ENCODE data around the gene DDB1. TPM values are rescaled to one million over a fixed set of nuclear protein-coding genes. Genes with fewer than 3 reads are reported as not detected.
A peak's percentile ranks its signal among the peaks of the same experiment; 100 is the strongest.

DDB1 gene
- total RNA-seq, 3 donors from 2014 or later = 131 to 150 (median 145) TPM

DNA sequence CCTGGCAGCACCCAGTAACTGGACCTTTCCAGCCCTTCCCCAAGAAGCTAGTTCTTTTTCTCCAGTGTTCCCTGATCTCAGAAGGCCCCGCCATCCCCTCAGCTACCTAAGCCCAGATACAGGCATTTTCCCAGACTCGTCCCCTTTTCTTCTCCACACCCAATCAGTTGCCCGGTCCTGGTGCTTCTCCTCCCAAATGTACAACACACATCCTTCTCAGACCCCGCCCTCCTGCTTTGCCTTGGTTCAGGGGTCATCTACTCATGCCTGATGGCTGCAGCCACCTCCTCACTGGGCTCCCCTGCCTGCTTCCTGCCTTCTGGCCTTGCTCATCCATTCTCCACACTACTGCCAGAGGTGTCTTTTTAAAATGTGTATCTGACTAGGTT lies 6.6 kb upstream of the DDB1 start:
- Histone ChIP-seq H3K9me3 (no peaks in the 10 kb centered on the region), H3K4me3 (no peak overlapping the region), H3K36me3 (no peaks in the 10 kb centered on the region), H3K27ac (no peak overlapping the region), H3K27me3 (no peaks in the 10 kb centered on the region), H3K4me1 (peaks cover 0 to 10% of the 10 kb centered on the region in 2 donors)
- DNase-seq (ENCODE audit: low spot score in 2 of 2) = no peak
- intact Hi-C loops (cut with DNase I; ENCODE audit: low total_unique reads) = loop anchor here (5.0 kb wide), 1 partner anchor 43 kb away; no protein-coding TSS in a partner anchor
- TF ChIP-seq POLR2AphosphoS5 (IDR thresholded peaks at IDR 0.05) (no peak), POLR2A (IDR thresholded peaks at IDR 0.05) (no peak)
- TF ChIP-seq, protein P1, sequence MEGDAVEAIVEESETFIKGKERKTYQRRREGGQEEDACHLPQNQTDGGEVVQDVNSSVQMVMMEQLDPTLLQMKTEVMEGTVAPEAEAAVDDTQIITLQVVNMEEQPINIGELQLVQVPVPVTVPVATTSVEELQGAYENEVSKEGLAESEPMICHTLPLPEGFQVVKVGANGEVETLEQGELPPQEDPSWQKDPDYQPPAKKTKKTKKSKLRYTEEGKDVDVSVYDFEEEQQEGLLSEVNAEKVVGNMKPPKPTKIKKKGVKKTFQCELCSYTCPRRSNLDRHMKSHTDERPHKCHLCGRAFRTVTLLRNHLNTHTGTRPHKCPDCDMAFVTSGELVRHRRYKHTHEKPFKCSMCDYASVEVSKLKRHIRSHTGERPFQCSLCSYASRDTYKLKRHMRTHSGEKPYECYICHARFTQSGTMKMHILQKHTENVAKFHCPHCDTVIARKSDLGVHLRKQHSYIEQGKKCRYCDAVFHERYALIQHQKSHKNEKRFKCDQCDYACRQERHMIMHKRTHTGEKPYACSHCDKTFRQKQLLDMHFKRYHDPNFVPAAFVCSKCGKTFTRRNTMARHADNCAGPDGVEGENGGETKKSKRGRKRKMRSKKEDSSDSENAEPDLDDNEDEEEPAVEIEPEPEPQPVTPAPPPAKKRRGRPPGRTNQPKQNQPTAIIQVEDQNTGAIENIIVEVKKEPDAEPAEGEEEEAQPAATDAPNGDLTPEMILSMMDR (IDR thresholded peaks at IDR 0.05) = no peak

DNA sequence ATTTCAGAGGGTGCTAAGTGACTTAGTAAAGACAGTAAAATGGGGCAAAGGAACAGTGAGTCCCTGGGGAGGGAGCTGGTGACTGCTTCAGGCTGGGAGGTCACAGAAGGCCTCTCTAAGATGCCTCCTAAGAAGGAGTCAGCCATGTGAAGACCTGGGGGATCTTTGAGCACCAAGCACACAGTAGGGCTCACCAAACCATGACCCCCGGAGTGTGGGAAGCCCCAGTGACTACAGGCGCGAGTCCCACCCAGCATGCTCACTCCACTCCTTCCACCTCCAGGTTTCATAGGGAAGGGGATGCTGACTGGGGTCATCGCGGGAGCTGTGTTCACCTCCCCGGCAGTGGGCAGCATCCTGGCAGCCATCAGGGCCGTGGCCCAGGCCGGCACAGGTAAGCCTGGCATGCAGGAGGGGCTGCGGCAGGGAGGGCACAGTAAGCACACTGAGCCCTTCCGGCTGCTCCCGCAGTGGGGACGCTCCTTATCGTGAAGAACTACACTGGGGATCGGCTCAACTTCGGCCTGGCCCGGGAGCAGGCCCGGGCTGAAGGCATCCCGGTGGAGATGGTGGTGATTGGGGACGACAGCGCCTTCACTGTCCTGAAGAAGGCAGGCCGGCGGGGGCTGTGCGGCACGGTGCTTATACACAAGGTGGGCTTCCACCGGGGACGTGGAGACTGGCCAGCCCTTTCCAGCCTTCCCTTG lies 6.0 kb upstream of the DDB1 start:
- TF ChIP-seq POLR2AphosphoS5 (IDR thresholded peaks at IDR 0.05) (no peak), POLR2A (IDR thresholded peaks at IDR 0.05) (no peak)
- TF ChIP-seq, protein P1 (IDR thresholded peaks at IDR 0.05) = no peak
- no peaks in the 10 kb centered on the region for H3K27me3 ChIP-seq

DNA sequence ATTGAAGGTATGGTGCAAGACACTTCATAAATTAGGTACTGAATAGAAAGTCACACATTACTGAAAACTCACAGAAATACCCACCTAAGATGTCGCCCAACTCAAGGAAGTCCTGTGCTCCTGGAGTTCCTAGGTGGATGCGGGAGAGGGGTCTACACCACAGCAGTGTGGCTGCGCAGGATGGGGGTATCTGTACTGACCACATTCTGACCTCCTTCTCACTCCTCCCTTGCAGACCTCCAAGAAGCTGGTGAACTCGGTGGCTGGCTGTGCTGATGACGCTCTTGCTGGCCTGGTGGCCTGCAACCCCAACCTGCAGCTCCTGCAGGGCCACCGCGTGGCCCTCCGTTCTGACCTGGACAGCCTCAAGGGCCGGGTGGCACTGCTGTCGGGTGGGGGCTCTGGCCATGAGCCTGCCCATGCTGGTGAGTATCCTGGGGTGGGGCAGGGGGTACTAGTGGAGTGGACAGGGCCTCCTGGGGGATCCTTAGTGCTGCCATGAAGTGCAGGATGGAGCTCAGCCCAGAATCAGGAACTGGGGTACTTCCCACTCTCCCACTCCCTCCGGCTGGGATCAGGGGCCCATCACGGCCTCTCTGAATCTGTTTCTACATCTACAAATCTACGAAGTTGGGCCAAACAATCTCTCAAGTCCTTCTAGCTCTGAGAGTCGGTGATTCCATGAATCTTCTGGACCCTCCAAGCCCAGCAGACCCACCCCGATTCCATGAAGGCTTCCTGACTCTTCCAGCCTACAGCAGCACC lies 5.0 kb upstream of the DDB1 start:
- Histone ChIP-seq H3K4me3 (no peak overlapping the region), H3K27me3 (no peaks in the 10 kb centered on the region), H3K36me3 (no peaks in the 10 kb centered on the region), H3K4me1 (peaks cover 7 to 14% of the 10 kb centered on the region in 2 donors), H3K9me3 (no peaks in the 10 kb centered on the region), H3K27ac (no peak overlapping the region)
- intact Hi-C loops (cut with DNase I; ENCODE audit: low total_unique reads) = loop anchor here (5.0 kb wide), 1 partner anchor 44 kb away; no protein-coding TSS in a partner anchor
- DNase-seq (ENCODE audit: low spot score in 2 of 2) = no peak
- TF ChIP-seq POLR2AphosphoS5 (IDR thresholded peaks at IDR 0.05) = no peak
- no peak for TF ChIP-seq POLR2A (IDR thresholded peaks at IDR 0.05)
- TF ChIP-seq, protein P1 (IDR thresholded peaks at IDR 0.05) = no peak

More for the DNA sequence above, 6.0 kb upstream of the DDB1 start:
- Histone ChIP-seq H3K4me3 (no peak overlapping the region), H3K27ac (no peak overlapping the region), H3K36me3 (no peaks in the 10 kb centered on the region), H3K4me1 (peaks cover 2 to 10% of the 10 kb centered on the region in 2 donors), H3K9me3 (no peaks in the 10 kb centered on the region)
- intact Hi-C loops (cut with DNase I; ENCODE audit: low total_unique reads) = loop anchor here (5.0 kb wide), 1 partner anchor 43 kb away; no protein-coding TSS in a partner anchor
- DNase-seq (ENCODE audit: low spot score in 2 of 2) = no peak

DNA sequence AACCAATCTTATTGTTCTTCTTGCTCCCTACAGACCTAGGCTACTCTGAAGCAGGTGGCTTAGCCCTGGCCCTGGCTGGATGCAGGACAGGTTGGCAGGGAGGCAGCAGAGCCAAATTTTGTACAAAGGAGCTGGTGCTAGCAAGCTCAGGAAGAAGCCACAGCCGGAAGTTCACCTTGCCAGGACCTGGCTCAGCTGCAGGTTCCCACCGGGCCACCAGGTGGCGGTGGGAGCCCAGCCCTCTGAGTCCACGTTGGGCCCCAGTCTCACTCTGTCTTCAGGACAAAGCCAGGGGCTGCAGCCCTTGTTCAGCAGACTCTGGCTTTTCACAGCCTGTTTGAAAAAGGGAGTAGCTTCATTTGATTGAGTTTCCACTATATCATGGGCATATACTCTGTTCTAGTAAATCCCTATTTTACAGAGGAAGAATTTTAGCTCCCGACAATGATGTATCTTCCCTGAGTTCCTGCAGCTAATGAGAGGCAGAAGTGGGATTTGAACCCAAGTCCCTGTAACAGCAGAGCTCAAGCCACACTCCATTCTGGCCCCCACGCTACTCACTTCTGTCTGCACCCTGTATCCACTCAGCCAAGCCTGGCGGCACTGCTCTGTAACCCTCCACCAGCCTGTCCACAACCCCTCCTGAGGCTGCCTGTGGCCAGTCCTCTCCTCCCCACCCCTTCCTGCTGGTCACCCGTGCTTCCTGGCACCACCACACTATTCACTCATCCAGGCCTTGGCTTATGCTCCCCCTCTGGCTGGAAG lies 3.4 kb upstream of the DDB1 start:
- no peak for TF ChIP-seq POLR2A (IDR thresholded peaks at IDR 0.05)
- TF ChIP-seq, protein P1 (IDR thresholded peaks at IDR 0.05) = peak; percentile 94 to 98 (median 98)
- peak; percentile 54 to 73 (median 58) for TF ChIP-seq POLR2AphosphoS5 (IDR thresholded peaks at IDR 0.05)

More for the DNA sequence above, 3.4 kb upstream of the DDB1 start:
- H3K4me1 ChIP-seq = peaks cover 14 to 15% of the 10 kb centered on the region in 2 donors
- no peaks in the 10 kb centered on the region for H3K27me3 ChIP-seq
- intact Hi-C loops (cut with DNase I; ENCODE audit: low total_unique reads) = loop anchor here (5.0 kb wide), 1 partner anchor 46 kb away; no protein-coding TSS in a partner anchor
- DNase-seq (ENCODE audit: low spot score in 2 of 2) = peak; percentile 81 to 86
- no peak overlapping the region for H3K4me3 ChIP-seq
- H3K36me3 ChIP-seq = no peaks in the 10 kb centered on the region
- H3K9me3 ChIP-seq = no peaks in the 10 kb centered on the region
- peak overlapping the region; percentile 72 to 96 for H3K27ac ChIP-seq

Measured in breast epithelium (tissue), 4 donors.